ENCODE results near the gene PYGM. TPM values are rescaled to one million over a fixed set of nuclear protein-coding genes. Genes with fewer than 3 reads are reported as not detected.
A peak's percentile ranks its signal among the peaks of the same experiment; 100 is the strongest.

The PYGM gene
- total RNA-seq, 1 experiment from 2014 or later, result 1.6 TPM

- TF ChIP-seq EZH2 (IDR thresholded peaks at IDR 0.05; ENCODE audit: low read depth) (no peak), CTCF (conservative IDR thresholded peaks at IDR 0.05) (peak; percentile 60)
Observed at GRCh38 chr11:64743591-64744543, 15.9 kb downstream of the PYGM start, which contains the start of gene RASGRP2. TSS of gene RASGRP2 (minus strand) at chr11:64744142. CDS start at chr11:64742866, 1,276 bp downstream.

GRCh38 chr11:64742889-64743590 lies 16.7 kb downstream of the PYGM start:
- Histone ChIP-seq H3K27me3 (ENCODE audit: insufficient read depth, low read depth) (peaks cover 51% of the 10 kb centered on the region), H3K4me3 (peak overlapping the region; percentile 64), H3F3A (ENCODE audit: insufficient read depth, low read depth) (peaks cover 10% of the 10 kb centered on the region), H3K27ac (no peak overlapping the region), H3K4me2 (peak overlapping the region; percentile 89), H3K36me3 (ENCODE audit: low read depth) (no peaks in the 10 kb centered on the region), H3K4me1 (replicated peaks; ENCODE audit: insufficient read depth) (peaks cover 13% of the 10 kb centered on the region), H2AFZ (peak overlapping the region; percentile 92), H4K20me1 (ENCODE audit: insufficient read depth) (no peaks in the 10 kb centered on the region), H3K9me3 (ENCODE audit: insufficient read depth, low read depth) (no peaks in the 10 kb centered on the region), H3K9me2 (ENCODE audit: insufficient read depth) (no peaks in the 10 kb centered on the region), H3K79me2 (ENCODE audit: low read depth) (no peaks in the 10 kb centered on the region)
- ChIA-PET POLR2A (ENCODE audit: unreplicated experiment) (interaction anchor here (0.6 kb wide), 1 partner anchor 1158 kb away, joined by 8 read pairs; no protein-coding TSS in a partner anchor), CTCF (interaction anchor here (0.5 to 0.7 kb wide), 4 partner anchors 9 to 424 kb away, joined by 3 to 7 read pairs (median 4); no protein-coding TSS in a partner anchor)
- TF ChIP-seq CTCF (conservative IDR thresholded peaks at IDR 0.05), result peak; percentile 93
- TF ChIP-seq EZH2 (IDR thresholded peaks at IDR 0.05; ENCODE audit: low read depth), result no peak; the same call in 1 of the 2 replicates
- no TSS peak for BruUV-seq (replicated peaks)
- intact Hi-C loops (cut with micrococcal nuclease; ENCODE audit: unreplicated experiment), result loop anchor here (5.0 kb wide), 1 partner anchor 91 kb away; no protein-coding TSS in a partner anchor
- DNase-seq, result peak in 1 of 2 experiments; percentile 83

More at GRCh38 chr11:64743591-64744543, 15.9 kb downstream of the PYGM start, which contains the start of gene RASGRP2:
- H3K27me3 ChIP-seq (ENCODE audit: insufficient read depth, low read depth), result peaks cover 51% of the 10 kb centered on the region
- peak within 1 kb of the TSS; percentile 64 for H3K4me3 ChIP-seq
- H3K36me3 ChIP-seq (ENCODE audit: low read depth), result no peaks in the 10 kb centered on the region
- intact Hi-C loops (cut with micrococcal nuclease; ENCODE audit: unreplicated experiment), result loop anchor here (5.0 kb wide), 1 partner anchor 92 kb away; no protein-coding TSS in a partner anchor
- H3K4me1 ChIP-seq (replicated peaks; ENCODE audit: insufficient read depth), result peaks cover 13% of the 10 kb centered on the region
- H2AFZ ChIP-seq, result peak within 1 kb of the TSS; percentile 92
- ChIA-PET CTCF (interaction anchor here (0.6 kb wide), 1 partner anchor 425 kb away, joined by 3 read pairs; no protein-coding TSS in a partner anchor), POLR2A (ENCODE audit: unreplicated experiment) (interaction anchor here (0.5 kb wide), 1 partner anchor 816 kb away, joined by 3 read pairs; no protein-coding TSS in a partner anchor)
- BruUV-seq (replicated peaks), result no TSS peak
- H3K27ac ChIP-seq, result no peak within 1 kb of the TSS
- no peaks in the 10 kb centered on the region for H3K9me2 ChIP-seq (ENCODE audit: insufficient read depth)
- H3K79me2 ChIP-seq (ENCODE audit: low read depth), result no peaks in the 10 kb centered on the region
- H3K4me2 ChIP-seq, result peak within 1 kb of the TSS; percentile 89
- peak in 1 of 2 experiments; percentile 75 for DNase-seq
- peaks cover 12% of the 10 kb centered on the region; the same call in 1 of the 2 replicates for H3F3A ChIP-seq (ENCODE audit: insufficient read depth, low read depth)
- H4K20me1 ChIP-seq (ENCODE audit: insufficient read depth), result no peaks in the 10 kb centered on the region
- no peaks in the 10 kb centered on the region for H3K9me3 ChIP-seq (ENCODE audit: insufficient read depth, low read depth)
